H9 (cell line): Measurements from ENCODE around the gene CSTF3. TPM values are rescaled to one million over a fixed set of nuclear protein-coding genes. Genes with fewer than 3 reads are reported as not detected.

Source experiments
- DNase-seq: peaks from one replicate; pipeline ENCODE4 v3.0.0-alpha.2; 2017
- H2AFZ ChIP-seq: one replicate; pipeline ENCODE4 v1.6.1; 2013; ENCODE audit warnings: mild to moderate bottlenecking, low read length, control low read depth, moderate library complexity
- H2AK5ac ChIP-seq: 2 replicates; pipeline ENCODE4 v1.6.1; 2013; ENCODE audit warnings: low read length, control low read depth, mixed read lengths; ENCODE audit not compliant: insufficient read length
- H2BK120ac ChIP-seq: one replicate; pipeline ENCODE4 v1.6.1; 2013; ENCODE audit warnings: low read depth, mild to moderate bottlenecking, low read length, control low read depth, inconsistent platforms; ENCODE audit not compliant: poor library complexity, severe bottlenecking
- H2BK12ac ChIP-seq: 2 replicates; pipeline ENCODE4 v1.6.1; 2013; ENCODE audit warnings: low read length, control low read depth, mixed read lengths, low read depth; ENCODE audit not compliant: insufficient read length
- H2BK15ac ChIP-seq: 2 replicates; pipeline ENCODE4 v1.6.1; 2013; ENCODE audit warnings: low read depth, low read length, control low read depth
- H2BK20ac ChIP-seq: one replicate; pipeline ENCODE4 v1.6.1; 2013; ENCODE audit warnings: low read depth, mild to moderate bottlenecking, low read length, control low read depth, inconsistent platforms; ENCODE audit not compliant: poor library complexity, severe bottlenecking
- H2BK5ac ChIP-seq: 2 replicates; pipeline ENCODE4 v1.6.1; 2013; ENCODE audit warnings: low read length, control low read depth, mixed read lengths; ENCODE audit not compliant: insufficient read length
- H3K14ac ChIP-seq: 2 replicates; pipeline ENCODE4 v1.6.1; 2013; ENCODE audit warnings: low read length, control low read depth; ENCODE audit not compliant: insufficient read depth
- H3K18ac ChIP-seq: 2 replicates; pipeline ENCODE4 v1.6.1; 2013; ENCODE audit warnings: low read depth, mild to moderate bottlenecking, mixed read lengths, low read length, control low read depth; ENCODE audit not compliant: insufficient read length
- H3K23ac ChIP-seq: 2 replicates; pipeline ENCODE4 v1.6.1; 2013; ENCODE audit warnings: low read length, control low read depth, mixed read lengths, low read depth; ENCODE audit not compliant: insufficient read length
- H3K23me2 ChIP-seq: 2 replicates; pipeline ENCODE4 v1.6.1; 2013; ENCODE audit warnings: low read depth, mild to moderate bottlenecking, mixed read lengths, low read length, control low read depth; ENCODE audit not compliant: insufficient read length, poor library complexity, severe bottlenecking
- H3K27ac ChIP-seq: 2 replicates; pipeline ENCODE4 v1.5.1; 2013; ENCODE audit warnings: low read length, control low read depth, mixed read lengths, low read depth; ENCODE audit not compliant: insufficient read length
- H3K27me3 ChIP-seq: 2 replicates; pipeline ENCODE4 v1.6.1; 2013; ENCODE audit warnings: low read length, control low read depth, inconsistent platforms; ENCODE audit not compliant: insufficient read depth
- H3K4ac ChIP-seq: 2 replicates; pipeline ENCODE4 v1.6.1; 2013; ENCODE audit warnings: low read depth, mild to moderate bottlenecking, control low read depth, inconsistent platforms, low read length, moderate library complexity
- H3K4me1 ChIP-seq: 2 replicates; pipeline ENCODE4 v1.6.1; 2013; ENCODE audit warnings: low read length, control low read depth, inconsistent platforms; ENCODE audit not compliant: insufficient read depth
- H3K4me2 ChIP-seq: 2 replicates; pipeline ENCODE4 v1.6.1; 2013; ENCODE audit warnings: low read length, control low read depth, mixed read lengths; ENCODE audit not compliant: insufficient read length, insufficient read depth
- H3K56ac ChIP-seq: 2 replicates; pipeline ENCODE4 v1.6.1; 2013; ENCODE audit warnings: low read depth, mild to moderate bottlenecking, mixed read lengths, low read length, control low read depth; ENCODE audit not compliant: insufficient read length
- H3K79me1 ChIP-seq: 2 replicates; pipeline ENCODE4 v1.6.1; 2013; ENCODE audit warnings: low read depth, mild to moderate bottlenecking, moderate library complexity, low read length, control low read depth, inconsistent platforms; ENCODE audit not compliant: insufficient read depth, poor library complexity, severe bottlenecking
- H3K79me2 ChIP-seq: 2 replicates; pipeline ENCODE4 v1.6.1; 2013; ENCODE audit warnings: low read length, control low read depth, inconsistent platforms; ENCODE audit not compliant: insufficient read depth
- H3K9ac ChIP-seq: 2 replicates; pipeline ENCODE4 v1.6.1; 2013; ENCODE audit warnings: low read length, control low read depth, mixed read lengths; ENCODE audit not compliant: insufficient read length; ENCODE audit errors: extremely low read depth
- H3K9me3 ChIP-seq: one replicate; pipeline ENCODE4 v1.6.1; 2013; ENCODE audit warnings: low read depth, low read length, inconsistent platforms; ENCODE audit not compliant: control insufficient read depth
- H3T11ph ChIP-seq: one replicate; pipeline ENCODE4 v1.6.1; 2013; ENCODE audit warnings: mild to moderate bottlenecking, low read length, control low read depth, inconsistent platforms
- H4K20me1 ChIP-seq: one replicate; pipeline ENCODE4 v1.6.1; 2013; ENCODE audit not compliant: control insufficient read depth, insufficient read length, insufficient read depth
- H4K5ac ChIP-seq: 2 replicates; pipeline ENCODE4 v1.6.1; 2013; ENCODE audit warnings: low read depth, mild to moderate bottlenecking, mixed read lengths, low read length, control low read depth; ENCODE audit not compliant: insufficient read length
- H4K8ac ChIP-seq: replicated peaks from 2 replicates; pipeline ENCODE4 v1.6.1; 2013; ENCODE audit warnings: low read length, control low read depth, mixed read lengths, low read depth; ENCODE audit not compliant: insufficient read length
- H4K91ac ChIP-seq: 2 replicates; pipeline ENCODE4 v1.6.1; 2013; ENCODE audit warnings: low read depth, mild to moderate bottlenecking, moderate library complexity, mixed read lengths, low read length, control low read depth; ENCODE audit not compliant: insufficient read length
- H3K27ac Mint-ChIP-seq, 3 experiments: 2 replicates in 2 of 3; 3 replicates in 1 of 3; pipeline ENCODE4 v1.8.0; 2020 to 2021; ENCODE audit warnings: mixed read lengths in 3 of 3, mild to moderate bottlenecking in 1 of 3, moderate library complexity in 1 of 3
- H3K27me3 Mint-ChIP-seq: 2 replicates; pipeline ENCODE4 v1.8.0; 2021; ENCODE audit warnings: low read depth, mild to moderate bottlenecking, moderate library complexity, mixed read lengths
- H3K36me3 Mint-ChIP-seq, 3 experiments: 2 replicates in 2 of 3; 3 replicates in 1 of 3; pipeline ENCODE4 v1.8.0; 2020 to 2021; ENCODE audit warnings: low read depth in 3 of 3, mixed read lengths in 3 of 3; ENCODE audit not compliant: insufficient read depth in 1 of 3
- H3K4me1 Mint-ChIP-seq, 2 experiments: 2 replicates each; pipeline ENCODE4 v1.8.0; 2020; ENCODE audit warnings: mixed read lengths in 2 of 2
- H3K4me3 Mint-ChIP-seq, 2 experiments: 2 replicates in 1 of 2; 3 replicates in 1 of 2; pipeline ENCODE4 v1.8.0; 2020 to 2021; ENCODE audit warnings: mild to moderate bottlenecking in 2 of 2, mixed read lengths in 2 of 2, moderate library complexity in 1 of 2
- H3K9me3 Mint-ChIP-seq, 2 experiments: 2 replicates in 1 of 2; 3 replicates in 1 of 2; pipeline ENCODE4 v1.8.0; 2020; ENCODE audit warnings: mild to moderate bottlenecking in 2 of 2, mixed read lengths in 2 of 2, moderate library complexity in 1 of 2
- WGBS: extraction: QIAGEN DNeasy Blood & Tissue Kit; methylation state at CpG from one replicate; pipeline ENCODE4 v1.1.7; 2013; ENCODE audit warnings: missing lambda C conversion rate, low lambda C conversion rate, mixed read lengths; ENCODE audit not compliant: insufficient read length; ENCODE audit errors: extremely low coverage; 5-methylcytosine and 5-hydroxymethylcytosine counted together
- total RNA-seq: library from RNA; stranded (reverse); gene quantifications from 2 replicates; pipeline ENCODE4 v1.2.1, GENCODE V29; 2021
- TF ChIP-seq, protein P1 (sequence below): fragments of 200-600 bp; sonication (generic); conservative IDR thresholded peaks from 3 replicates; pipeline ENCODE4 v1.8.0; 2021; ENCODE audit warnings: antibody characterized with exemption, mild to moderate bottlenecking

CSTF3 gene
- total RNA-seq, 1 experiment from 2014 or later = 41.5 TPM

DNA sequence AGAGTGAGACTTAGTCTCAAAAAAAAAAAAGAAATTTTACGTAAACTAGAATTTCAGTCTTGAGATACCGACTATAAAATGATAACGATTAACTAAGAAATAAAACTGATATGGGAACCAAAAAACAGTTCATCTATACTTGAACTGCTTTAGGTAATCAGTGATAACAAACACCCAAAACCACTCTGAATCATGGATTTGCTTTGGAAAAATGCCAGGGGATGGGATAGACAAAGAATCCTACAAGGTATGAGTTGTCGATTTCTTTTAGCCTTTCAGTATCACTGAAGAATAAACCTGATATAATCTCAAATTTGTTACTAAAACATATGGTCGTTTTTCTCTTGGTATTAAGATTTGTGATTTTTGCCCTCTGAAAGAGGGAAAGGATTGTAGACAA, 13.7 kb downstream of the CSTF3 start:
- Histone ChIP-seq H3K56ac (no peak overlapping the region), H3K4me2 (no peak overlapping the region)
- WGBS = no CpG with 5 or more reads among the region's 5 CpGs

More for the DNA sequence above, 13.7 kb downstream of the CSTF3 start:
- Histone ChIP-seq H2BK12ac (no peak overlapping the region), H4K8ac (no peak overlapping the region), H3K79me2 (peaks cover 64% of the 10 kb centered on the region; the same call in 1 of the 2 replicates), H2BK20ac (no peak overlapping the region), H3K4me1 (no peaks in the 10 kb centered on the region; the same call in 1 of the 2 replicates), H2AFZ (no peak overlapping the region), H4K91ac (no peak overlapping the region), H3K79me1 (peaks cover 7% of the 10 kb centered on the region), H2BK15ac (no peak overlapping the region), H3K18ac (no peak overlapping the region), H3K9ac (no peak overlapping the region), H4K20me1 (no peaks in the 10 kb centered on the region), H3K27me3 (no peaks in the 10 kb centered on the region), H3K23ac (no peak overlapping the region), H3K4ac (no peak overlapping the region), H3K23me2 (no peaks in the 10 kb centered on the region), H2BK120ac (no peak overlapping the region), H3K9me3 (no peaks in the 10 kb centered on the region), H3T11ph (no peak overlapping the region), H3K14ac (no peak overlapping the region), H3K27ac (no peak overlapping the region), H4K5ac (no peak overlapping the region), H2AK5ac (no peak overlapping the region), H2BK5ac (no peak overlapping the region)
- Mint-ChIP-seq H3K27me3 (no peaks in the 10 kb centered on the region), H3K4me3 (no peak overlapping the region), H3K27ac (peak overlapping the region in 1 of 3 experiments; percentile 90; a peak in 1 of 7 replicates), H3K9me3 (no peaks in the 10 kb centered on the region), H3K36me3 (peaks cover 16 to 38% (median 31%) of the 10 kb centered on the region in 3 experiments; a peak in 6 of 7 replicates), H3K4me1 (peaks cover 17 to 19% of the 10 kb centered on the region in 2 experiments)
- no peak for DNase-seq
- TF ChIP-seq, protein P1, sequence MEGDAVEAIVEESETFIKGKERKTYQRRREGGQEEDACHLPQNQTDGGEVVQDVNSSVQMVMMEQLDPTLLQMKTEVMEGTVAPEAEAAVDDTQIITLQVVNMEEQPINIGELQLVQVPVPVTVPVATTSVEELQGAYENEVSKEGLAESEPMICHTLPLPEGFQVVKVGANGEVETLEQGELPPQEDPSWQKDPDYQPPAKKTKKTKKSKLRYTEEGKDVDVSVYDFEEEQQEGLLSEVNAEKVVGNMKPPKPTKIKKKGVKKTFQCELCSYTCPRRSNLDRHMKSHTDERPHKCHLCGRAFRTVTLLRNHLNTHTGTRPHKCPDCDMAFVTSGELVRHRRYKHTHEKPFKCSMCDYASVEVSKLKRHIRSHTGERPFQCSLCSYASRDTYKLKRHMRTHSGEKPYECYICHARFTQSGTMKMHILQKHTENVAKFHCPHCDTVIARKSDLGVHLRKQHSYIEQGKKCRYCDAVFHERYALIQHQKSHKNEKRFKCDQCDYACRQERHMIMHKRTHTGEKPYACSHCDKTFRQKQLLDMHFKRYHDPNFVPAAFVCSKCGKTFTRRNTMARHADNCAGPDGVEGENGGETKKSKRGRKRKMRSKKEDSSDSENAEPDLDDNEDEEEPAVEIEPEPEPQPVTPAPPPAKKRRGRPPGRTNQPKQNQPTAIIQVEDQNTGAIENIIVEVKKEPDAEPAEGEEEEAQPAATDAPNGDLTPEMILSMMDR = no peak
